ENCODE results near the gene DCAF11. TPM values are rescaled to one million over a fixed set of nuclear protein-coding genes. Genes with fewer than 3 reads are reported as not detected.

DCAF11 gene
- total and polyA plus RNA-seq, 2 of the 13 experiments (the other 11 are each of a cell fraction or from before 2014, with no cell fraction given), result 150 to 257 TPM

- TF ChIP-seq ZNF780A (CRISPR knock-in tag; IDR thresholded peaks at IDR 0.05) (peak; percentile 91; the same call in 1 of the 2 replicates), ZNF343 (CRISPR knock-in tag; IDR thresholded peaks at IDR 0.05) (peak; percentile 98), ZFP62 (CRISPR knock-in tag; IDR thresholded peaks at IDR 0.05) (0 out of 2 replicates have a peak, but pooled peaks have one; percentile 38), ZNF788 (CRISPR knock-in tag; IDR thresholded peaks at IDR 0.05; ENCODE audit: borderline replicate concordance) (peak; percentile 100; the same call in 1 of the 2 replicates), LCORL (IDR thresholded peaks at IDR 0.05) (no peak; the same call in 1 of the 2 replicates), LCORL (CRISPR knock-in tag; IDR thresholded peaks at IDR 0.05) (peak; percentile 99), FOSL1 (CRISPR knock-in tag; IDR thresholded peaks at IDR 0.05; ENCODE audit: borderline replicate concordance) (no peak; the same call in 1 of the 2 replicates), ZBTB1 (CRISPR knock-in tag; IDR thresholded peaks at IDR 0.05; ENCODE audit: borderline replicate concordance) (peak; percentile 4; the same call in 1 of the 2 replicates), PHF5A (CRISPR knock-in tag; IDR thresholded peaks at IDR 0.05; ENCODE audit: low read depth, unreplicated experiment) (peak; percentile 100), ZKSCAN8 (CRISPR knock-in tag; IDR thresholded peaks at IDR 0.05; ENCODE audit: borderline replicate concordance) (peak; percentile 99), MEIS1 (CRISPR knock-in tag; IDR thresholded peaks at IDR 0.05; ENCODE audit: borderline replicate concordance) (no peak), ZNF766 (CRISPR knock-in tag; IDR thresholded peaks at IDR 0.05; ENCODE audit: borderline replicate concordance) (peak; percentile 93), ZSCAN22 (CRISPR knock-in tag; IDR thresholded peaks at IDR 0.05) (peak; percentile 91), GATA4 (IDR thresholded peaks at IDR 0.05; ENCODE audit: borderline replicate concordance, low read depth) (peak; percentile 88), YY1 (IDR thresholded peaks at IDR 0.05; ENCODE audit: insufficient read depth, insufficient replicate concordance, low read depth, low read length) (peak; percentile 82), KDM1A (CRISPR knock-in tag; IDR thresholded peaks at IDR 0.05) (peak; percentile 99), PTBP1 (IDR thresholded peaks at IDR 0.05; ENCODE audit: low read depth, low read length, poor library complexity, severe bottlenecking) (peak; percentile 64), FOXJ3 (CRISPR knock-in tag; IDR thresholded peaks at IDR 0.05; ENCODE audit: borderline replicate concordance) (peak; percentile 73; the same call in 1 of the 2 replicates), EP300 (IDR thresholded peaks at IDR 0.05; ENCODE audit: low read depth in 2 of 2, low read length in 2 of 2) (peak; percentile 55 to 85; a peak in 3 of 4 replicates), EP300 (CRISPR knock-in tag; IDR thresholded peaks at IDR 0.05; ENCODE audit: borderline replicate concordance) (peak; percentile 92), ZNF3 (CRISPR knock-in tag; IDR thresholded peaks at IDR 0.05) (peak; percentile 73; the same call in 1 of the 2 replicates), TP53 (CRISPR knock-in tag; conservative IDR thresholded peaks at IDR 0.05) (peak; percentile 92), ZNF230 (CRISPR knock-in tag; IDR thresholded peaks at IDR 0.05) (peak; percentile 89; the same call in 1 of the 2 replicates), NAIF1 (CRISPR knock-in tag; IDR thresholded peaks at IDR 0.05; ENCODE audit: borderline replicate concordance) (peak; percentile 96)
- TF ChIP-seq, protein P1, sequence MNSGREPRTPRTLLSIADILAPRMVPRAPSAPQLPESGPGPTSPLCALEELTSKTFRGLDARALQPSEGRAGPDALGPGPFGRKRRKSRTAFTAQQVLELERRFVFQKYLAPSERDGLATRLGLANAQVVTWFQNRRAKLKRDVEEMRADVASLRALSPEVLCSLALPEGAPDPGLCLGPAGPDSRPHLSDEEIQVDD (CRISPR knock-in tag; IDR thresholded peaks at IDR 0.05; ENCODE audit: borderline replicate concordance), result no peak
- TF ChIP-seq, protein P2, sequence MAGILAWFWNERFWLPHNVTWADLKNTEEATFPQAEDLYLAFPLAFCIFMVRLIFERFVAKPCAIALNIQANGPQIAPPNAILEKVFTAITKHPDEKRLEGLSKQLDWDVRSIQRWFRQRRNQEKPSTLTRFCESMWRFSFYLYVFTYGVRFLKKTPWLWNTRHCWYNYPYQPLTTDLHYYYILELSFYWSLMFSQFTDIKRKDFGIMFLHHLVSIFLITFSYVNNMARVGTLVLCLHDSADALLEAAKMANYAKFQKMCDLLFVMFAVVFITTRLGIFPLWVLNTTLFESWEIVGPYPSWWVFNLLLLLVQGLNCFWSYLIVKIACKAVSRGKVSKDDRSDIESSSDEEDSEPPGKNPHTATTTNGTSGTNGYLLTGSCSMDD (CRISPR knock-in tag; IDR thresholded peaks at IDR 0.05), result 0 out of 2 replicates have a peak, but pooled peaks have one; percentile 43
- TF ChIP-seq, protein P3, sequence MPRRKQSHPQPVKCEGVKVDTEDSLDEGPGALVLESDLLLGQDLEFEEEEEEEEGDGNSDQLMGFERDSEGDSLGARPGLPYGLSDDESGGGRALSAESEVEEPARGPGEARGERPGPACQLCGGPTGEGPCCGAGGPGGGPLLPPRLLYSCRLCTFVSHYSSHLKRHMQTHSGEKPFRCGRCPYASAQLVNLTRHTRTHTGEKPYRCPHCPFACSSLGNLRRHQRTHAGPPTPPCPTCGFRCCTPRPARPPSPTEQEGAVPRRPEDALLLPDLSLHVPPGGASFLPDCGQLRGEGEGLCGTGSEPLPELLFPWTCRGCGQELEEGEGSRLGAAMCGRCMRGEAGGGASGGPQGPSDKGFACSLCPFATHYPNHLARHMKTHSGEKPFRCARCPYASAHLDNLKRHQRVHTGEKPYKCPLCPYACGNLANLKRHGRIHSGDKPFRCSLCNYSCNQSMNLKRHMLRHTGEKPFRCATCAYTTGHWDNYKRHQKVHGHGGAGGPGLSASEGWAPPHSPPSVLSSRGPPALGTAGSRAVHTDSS (CRISPR knock-in tag; conservative IDR thresholded peaks at IDR 0.05), result 0 out of 2 replicates have a peak, but pooled peaks have one; percentile 93
Measured at GRCh38 chr14:24160850-24161804, 46.5 kb downstream of the DCAF11 start, which contains the start of gene IRF9 (continued).
